ENCODE results near the gene C12orf76.

- TF ChIP-seq CTCF (IDR thresholded peaks at IDR 0.05) = no peak
- TF ChIP-seq EP300 (IDR thresholded peaks at IDR 0.05) = no peak
- TF ChIP-seq POLR2A (IDR thresholded peaks at IDR 0.05) = no peak
- no peak for TF ChIP-seq POLR2AphosphoS5 (IDR thresholded peaks at IDR 0.05)
Observed at GRCh38 chr12:110079477-110080400, 31.4 kb upstream of the C12orf76 start.

All from sigmoid colon (tissue), 4 donors.